ENCODE data around the gene SLC15A3. TPM values are rescaled to one million over a fixed set of nuclear protein-coding genes. Genes with fewer than 3 reads are reported as not detected.

SLC15A3 gene
- total and polyA plus RNA-seq, 2 donors (not counting 1 experiment from before 2014, with no cell fraction given) = 10.5 to 29.9 TPM

DNA sequence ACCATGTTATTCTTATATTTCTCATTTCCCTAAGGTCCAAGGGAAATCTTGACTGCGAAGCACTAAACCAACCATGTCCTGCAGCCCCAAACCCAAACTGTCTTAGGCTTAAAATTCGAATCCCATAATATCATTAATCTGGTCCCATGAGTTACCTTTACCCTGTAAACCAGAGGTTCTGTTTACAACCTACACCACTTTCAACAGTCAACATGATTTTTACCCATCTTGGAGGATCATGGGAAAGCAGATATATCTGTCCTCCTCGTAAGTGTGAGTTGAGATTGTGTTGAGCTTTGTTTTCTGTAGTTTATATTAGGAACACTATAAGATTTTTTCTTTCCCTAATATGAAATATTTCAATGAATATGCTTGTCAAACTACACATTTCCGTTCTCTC, 52.0 kb downstream of the SLC15A3 start:
- H4K20me1 ChIP-seq (ENCODE audit: control insufficient read depth, extremely low read depth, insufficient read depth, low read length) = no peaks in the 10 kb centered on the region
- TF ChIP-seq EZH2 (IDR thresholded peaks at IDR 0.05; ENCODE audit: low read length, missing control alignments) = no peak
- TF ChIP-seq, protein P1, sequence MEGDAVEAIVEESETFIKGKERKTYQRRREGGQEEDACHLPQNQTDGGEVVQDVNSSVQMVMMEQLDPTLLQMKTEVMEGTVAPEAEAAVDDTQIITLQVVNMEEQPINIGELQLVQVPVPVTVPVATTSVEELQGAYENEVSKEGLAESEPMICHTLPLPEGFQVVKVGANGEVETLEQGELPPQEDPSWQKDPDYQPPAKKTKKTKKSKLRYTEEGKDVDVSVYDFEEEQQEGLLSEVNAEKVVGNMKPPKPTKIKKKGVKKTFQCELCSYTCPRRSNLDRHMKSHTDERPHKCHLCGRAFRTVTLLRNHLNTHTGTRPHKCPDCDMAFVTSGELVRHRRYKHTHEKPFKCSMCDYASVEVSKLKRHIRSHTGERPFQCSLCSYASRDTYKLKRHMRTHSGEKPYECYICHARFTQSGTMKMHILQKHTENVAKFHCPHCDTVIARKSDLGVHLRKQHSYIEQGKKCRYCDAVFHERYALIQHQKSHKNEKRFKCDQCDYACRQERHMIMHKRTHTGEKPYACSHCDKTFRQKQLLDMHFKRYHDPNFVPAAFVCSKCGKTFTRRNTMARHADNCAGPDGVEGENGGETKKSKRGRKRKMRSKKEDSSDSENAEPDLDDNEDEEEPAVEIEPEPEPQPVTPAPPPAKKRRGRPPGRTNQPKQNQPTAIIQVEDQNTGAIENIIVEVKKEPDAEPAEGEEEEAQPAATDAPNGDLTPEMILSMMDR (conservative IDR thresholded peaks at IDR 0.05 in 1 of 2, IDR thresholded peaks at IDR 0.05 in 1 of 2; ENCODE audit: low read depth in 1 of 2, low read length in 2 of 2) = no peak
- peaks cover 18% of the 10 kb centered on the region for H3K36me3 ChIP-seq (ENCODE audit: control insufficient read depth, insufficient read depth, low read length)
- H3K79me2 ChIP-seq (ENCODE audit: control insufficient read depth, insufficient read depth, low read length) = peaks cover 22% of the 10 kb centered on the region
- no peak overlapping the region for H3K27ac ChIP-seq (ENCODE audit: insufficient read depth, low read length)
- H3K9ac ChIP-seq (ENCODE audit: insufficient read depth, low read length) = no peak overlapping the region
- H3K4me3 ChIP-seq (replicated peaks in 1 of 4; ENCODE audit: control extremely low read depth in 1 of 4, insufficient read depth in 1 of 4, low read depth in 3 of 4, low read length in 4 of 4) = no peak overlapping the region
- H3K27me3 ChIP-seq (ENCODE audit: control insufficient read depth, insufficient read depth, low read length) = no peaks in the 10 kb centered on the region
- no peaks in the 10 kb centered on the region for H3K9me3 ChIP-seq (ENCODE audit: control insufficient read depth, insufficient read depth, low read depth, low read length)
- no peak for DNase-seq (ENCODE audit: low read depth in 2 of 2)
- no peak overlapping the region for H2AFZ ChIP-seq (ENCODE audit: low read length)
- H3K4me2 ChIP-seq (ENCODE audit: extremely low read depth, insufficient read depth, low read length) = no peak overlapping the region
- peaks cover 3% of the 10 kb centered on the region for H3K4me1 ChIP-seq (ENCODE audit: control insufficient read depth, extremely low read depth, insufficient read depth, low read length)

DNA sequence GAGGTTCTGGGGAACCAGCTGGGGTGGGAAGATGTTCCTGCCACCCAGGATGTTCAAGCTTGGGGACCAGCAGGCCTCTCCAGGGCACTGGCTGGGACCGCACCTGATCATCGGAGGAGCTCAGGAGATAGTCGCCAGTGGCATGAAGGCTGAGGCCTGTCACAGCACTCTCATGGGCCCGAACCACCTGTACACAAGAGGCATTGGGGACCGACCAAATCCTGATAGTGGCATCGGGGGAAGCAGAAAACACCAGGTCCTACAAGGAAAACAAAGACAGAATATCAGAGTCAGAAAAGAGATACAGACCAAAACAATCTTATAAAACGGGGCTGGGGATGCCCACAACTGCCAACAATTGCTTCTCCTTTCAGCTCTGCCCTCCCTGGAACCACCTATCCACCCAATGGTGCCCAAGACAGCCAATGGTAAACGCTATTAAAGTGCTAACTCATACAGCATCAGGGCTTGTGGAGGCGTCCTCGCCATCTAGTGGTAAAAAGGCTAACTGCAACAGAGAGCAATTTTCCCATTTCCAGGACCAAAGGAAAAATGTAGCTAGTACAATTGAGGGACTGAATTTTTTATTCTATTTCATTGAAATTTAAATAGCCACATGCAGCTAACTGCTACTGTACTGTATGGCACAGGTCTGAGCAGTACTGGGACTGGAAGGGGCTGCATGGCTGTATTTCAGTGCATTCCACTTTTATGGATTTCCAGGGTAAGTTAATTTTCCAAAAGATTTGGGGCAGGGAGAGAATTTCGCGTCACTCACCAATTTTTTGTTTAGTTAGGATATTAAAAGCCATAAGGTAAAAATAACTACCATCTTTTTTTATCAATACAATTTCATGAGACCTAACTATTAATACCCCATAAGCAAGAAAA, 52.7 kb downstream of the SLC15A3 start:
- no peaks in the 10 kb centered on the region for H4K20me1 ChIP-seq (ENCODE audit: control insufficient read depth, extremely low read depth, insufficient read depth, low read length)

DNA sequence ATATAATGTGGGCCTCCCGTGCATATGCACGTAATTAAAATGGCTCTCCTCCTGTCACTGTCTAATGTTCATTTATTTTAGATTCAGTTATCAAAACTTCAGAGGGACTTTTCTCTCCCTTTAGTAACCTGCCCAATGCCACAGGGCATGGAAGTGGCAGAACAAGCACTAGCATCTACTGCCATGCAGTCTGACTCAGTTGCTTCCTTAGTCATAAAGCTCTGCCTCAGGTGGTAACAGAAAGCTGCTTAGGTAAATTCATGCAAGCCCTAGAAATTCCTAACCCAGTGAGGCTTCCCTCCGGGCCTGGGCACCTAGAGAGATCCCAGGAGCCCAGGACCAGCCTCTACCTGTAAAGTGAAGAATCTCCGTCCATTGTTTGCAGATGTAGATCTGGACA, 54.5 kb downstream of the SLC15A3 start:
- Histone ChIP-seq H3K4me3 (replicated peaks in 1 of 4; ENCODE audit: control extremely low read depth in 1 of 4, insufficient read depth in 1 of 4, low read depth in 3 of 4, low read length in 4 of 4) (no peak overlapping the region), H3K36me3 (ENCODE audit: control insufficient read depth, insufficient read depth, low read length) (peaks cover 20% of the 10 kb centered on the region)

More for the DNA sequence above, 52.7 kb downstream of the SLC15A3 start:
- peak; percentile 54 to 76 for DNase-seq (ENCODE audit: low read depth in 2 of 2)
- no peaks in the 10 kb centered on the region for H3K4me1 ChIP-seq (ENCODE audit: control insufficient read depth, extremely low read depth, insufficient read depth, low read length)
- peaks cover 18% of the 10 kb centered on the region for H3K36me3 ChIP-seq (ENCODE audit: control insufficient read depth, insufficient read depth, low read length)
- no peaks in the 10 kb centered on the region for H3K9me3 ChIP-seq (ENCODE audit: control insufficient read depth, insufficient read depth, low read depth, low read length)
- no peaks in the 10 kb centered on the region for H3K27me3 ChIP-seq (ENCODE audit: control insufficient read depth, insufficient read depth, low read length)
- H3K79me2 ChIP-seq (ENCODE audit: control insufficient read depth, insufficient read depth, low read length) = peaks cover 15% of the 10 kb centered on the region
- no peak overlapping the region for H3K9ac ChIP-seq (ENCODE audit: insufficient read depth, low read length)
- no peak for TF ChIP-seq EZH2 (IDR thresholded peaks at IDR 0.05; ENCODE audit: low read length, missing control alignments)
- TF ChIP-seq, protein P1 (conservative IDR thresholded peaks at IDR 0.05 in 1 of 2, IDR thresholded peaks at IDR 0.05 in 1 of 2; ENCODE audit: low read depth in 1 of 2, low read length in 2 of 2) = peak; percentile 97 to 99
- no peak overlapping the region for H2AFZ ChIP-seq (ENCODE audit: low read length)
- peak overlapping the region; percentile 66 for H3K27ac ChIP-seq (ENCODE audit: insufficient read depth, low read length)
- H3K4me2 ChIP-seq (ENCODE audit: extremely low read depth, insufficient read depth, low read length) = no peak overlapping the region
- no peak overlapping the region for H3K4me3 ChIP-seq (replicated peaks in 1 of 4; ENCODE audit: control extremely low read depth in 1 of 4, insufficient read depth in 1 of 4, low read depth in 3 of 4, low read length in 4 of 4)

More for the DNA sequence above, 54.5 kb downstream of the SLC15A3 start:
- Histone ChIP-seq H4K20me1 (ENCODE audit: control insufficient read depth, extremely low read depth, insufficient read depth, low read length) (no peaks in the 10 kb centered on the region), H3K9me3 (ENCODE audit: control insufficient read depth, insufficient read depth, low read depth, low read length) (no peaks in the 10 kb centered on the region), H3K9ac (ENCODE audit: insufficient read depth, low read length) (no peak overlapping the region), H3K27ac (ENCODE audit: insufficient read depth, low read length) (no peak overlapping the region), H3K4me2 (ENCODE audit: extremely low read depth, insufficient read depth, low read length) (no peak overlapping the region), H3K27me3 (ENCODE audit: control insufficient read depth, insufficient read depth, low read length) (no peaks in the 10 kb centered on the region), H3K79me2 (ENCODE audit: control insufficient read depth, insufficient read depth, low read length) (no peaks in the 10 kb centered on the region), H2AFZ (ENCODE audit: low read length) (no peak overlapping the region), H3K4me1 (ENCODE audit: control insufficient read depth, extremely low read depth, insufficient read depth, low read length) (no peaks in the 10 kb centered on the region)
- no peak for DNase-seq (ENCODE audit: low read depth in 2 of 2)
- TF ChIP-seq, protein P1 (conservative IDR thresholded peaks at IDR 0.05 in 1 of 2, IDR thresholded peaks at IDR 0.05 in 1 of 2; ENCODE audit: low read depth in 1 of 2, low read length in 2 of 2) = no peak
- TF ChIP-seq EZH2 (IDR thresholded peaks at IDR 0.05; ENCODE audit: low read length, missing control alignments) = no peak
